Right atrium auricular region (tissue), 2 donors: ENCODE data around the gene SFTA2. TPM values are rescaled to one million over a fixed set of nuclear protein-coding genes. Genes with fewer than 3 reads are reported as not detected.

Experiments used
- DNase-seq: peaks from one replicate; pipeline ENCODE4 v3.0.0-alpha.2; 2019; ENCODE audit warnings: low spot score
- H3K27ac ChIP-seq, 2 donors: fragments of 200-600 bp; sonication (generic); 1 replicate in 1 of 2; 2 replicates in 1 of 2; pipeline ENCODE4 v1.5.1; 2016 to 2019
- H3K27me3 ChIP-seq, 2 donors: fragments of 200-600 bp; sonication (generic); one replicate each; pipeline versions ENCODE4 v1.5.1 to v1.6.0; 2017 to 2019
- H3K36me3 ChIP-seq: fragments of 200-600 bp; sonication (generic); one replicate; pipeline ENCODE4 v1.5.1; 2016
- H3K4me1 ChIP-seq, 2 donors: fragments of 200-600 bp; sonication (generic); one replicate each; pipeline versions ENCODE4 v1.5.1 to v1.6.0; 2017 to 2019
- H3K4me3 ChIP-seq, 2 donors: fragments of 200-600 bp; sonication (generic); 1 replicate in 1 of 2; 2 replicates in 1 of 2; pipeline ENCODE4 v1.5.1; 2017 to 2019; ENCODE audit warnings: mild to moderate bottlenecking in 1 of 2, moderate library complexity in 1 of 2
- H3K9me3 ChIP-seq, 2 donors: fragments of 200-600 bp; sonication (generic); one replicate each; pipeline ENCODE4 v1.5.1; 2019
- total RNA-seq, 2 donors: library from RNA; depleted of rRNA; stranded (reverse); fragments of >200 nt; gene quantifications; one replicate each; pipeline ENCODE4 v1.1.0, GENCODE V29; 2016
- TF ChIP-seq, protein P1 (sequence below), 2 donors: fragments of 200-600 bp; sonication (generic); IDR thresholded peaks; one replicate each; pipeline ENCODE4 v1.5.1; 2019; ENCODE audit warnings: antibody characterized with exemption in 2 of 2

Gene SFTA2
- total RNA-seq, 2 donors from 2014 or later, result not detected

DNA sequence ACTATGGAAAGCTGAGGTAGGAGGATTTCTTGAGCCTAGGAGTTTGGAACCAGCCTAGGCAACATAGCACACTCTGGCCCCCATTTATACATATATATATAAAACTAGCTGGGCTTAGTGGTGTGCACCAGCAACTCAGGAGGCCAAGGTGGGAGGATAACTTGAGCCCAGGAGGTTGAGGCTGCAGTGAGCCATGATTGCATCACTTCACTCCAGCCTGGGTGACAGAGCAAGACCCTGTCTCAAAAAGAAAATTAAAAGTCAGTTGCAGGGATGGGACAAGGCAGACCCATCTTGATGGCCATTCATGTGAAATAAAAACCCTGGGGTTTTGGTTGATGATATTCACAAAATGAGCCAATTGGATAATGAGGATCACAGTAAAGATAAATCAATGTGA lies 30.5 kb downstream of the SFTA2 start:
- no peaks in the 10 kb centered on the region for H3K27me3 ChIP-seq
- H3K9me3 ChIP-seq, result no peaks in the 10 kb centered on the region
- H3K4me1 ChIP-seq, result no peaks in the 10 kb centered on the region
- no peak overlapping the region for H3K27ac ChIP-seq
- no peak for DNase-seq
- H3K36me3 ChIP-seq, result peaks cover 30% of the 10 kb centered on the region
- TF ChIP-seq, protein P1, sequence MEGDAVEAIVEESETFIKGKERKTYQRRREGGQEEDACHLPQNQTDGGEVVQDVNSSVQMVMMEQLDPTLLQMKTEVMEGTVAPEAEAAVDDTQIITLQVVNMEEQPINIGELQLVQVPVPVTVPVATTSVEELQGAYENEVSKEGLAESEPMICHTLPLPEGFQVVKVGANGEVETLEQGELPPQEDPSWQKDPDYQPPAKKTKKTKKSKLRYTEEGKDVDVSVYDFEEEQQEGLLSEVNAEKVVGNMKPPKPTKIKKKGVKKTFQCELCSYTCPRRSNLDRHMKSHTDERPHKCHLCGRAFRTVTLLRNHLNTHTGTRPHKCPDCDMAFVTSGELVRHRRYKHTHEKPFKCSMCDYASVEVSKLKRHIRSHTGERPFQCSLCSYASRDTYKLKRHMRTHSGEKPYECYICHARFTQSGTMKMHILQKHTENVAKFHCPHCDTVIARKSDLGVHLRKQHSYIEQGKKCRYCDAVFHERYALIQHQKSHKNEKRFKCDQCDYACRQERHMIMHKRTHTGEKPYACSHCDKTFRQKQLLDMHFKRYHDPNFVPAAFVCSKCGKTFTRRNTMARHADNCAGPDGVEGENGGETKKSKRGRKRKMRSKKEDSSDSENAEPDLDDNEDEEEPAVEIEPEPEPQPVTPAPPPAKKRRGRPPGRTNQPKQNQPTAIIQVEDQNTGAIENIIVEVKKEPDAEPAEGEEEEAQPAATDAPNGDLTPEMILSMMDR (IDR thresholded peaks at IDR 0.05), result no peak
- no peak overlapping the region for H3K4me3 ChIP-seq

DNA sequence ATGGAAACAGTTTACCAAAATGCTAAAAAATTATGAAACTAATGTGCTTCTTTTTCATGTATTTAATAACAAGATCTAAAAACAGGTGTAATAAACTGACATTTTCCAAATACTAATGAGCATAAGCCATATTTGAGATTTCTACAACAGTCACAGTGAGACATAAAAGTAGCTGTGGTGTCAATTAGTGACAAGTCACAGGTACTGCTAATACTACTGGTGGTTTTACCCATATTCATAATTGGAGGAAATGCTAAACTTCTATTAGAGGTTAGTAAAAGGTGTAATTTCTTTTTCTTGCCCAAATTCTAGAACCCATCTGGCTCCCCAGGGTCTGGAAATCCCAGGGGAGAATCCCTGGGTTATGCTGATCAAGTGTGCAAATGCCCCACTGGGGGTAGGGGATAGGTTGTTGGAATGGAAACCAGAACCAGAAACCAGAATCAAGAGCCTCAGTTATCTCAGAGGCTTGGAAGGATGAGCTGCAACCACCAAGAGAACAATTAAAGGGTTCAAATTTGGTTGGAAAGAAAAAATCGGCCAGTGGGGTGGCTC lies 31.0 kb downstream of the SFTA2 start:
- Histone ChIP-seq H3K4me1 (no peaks in the 10 kb centered on the region), H3K27me3 (no peaks in the 10 kb centered on the region), H3K27ac (no peak overlapping the region), H3K4me3 (no peak overlapping the region), H3K9me3 (no peaks in the 10 kb centered on the region), H3K36me3 (peaks cover 35% of the 10 kb centered on the region)
- TF ChIP-seq, protein P1 (IDR thresholded peaks at IDR 0.05), result no peak
- no peak for DNase-seq

DNA sequence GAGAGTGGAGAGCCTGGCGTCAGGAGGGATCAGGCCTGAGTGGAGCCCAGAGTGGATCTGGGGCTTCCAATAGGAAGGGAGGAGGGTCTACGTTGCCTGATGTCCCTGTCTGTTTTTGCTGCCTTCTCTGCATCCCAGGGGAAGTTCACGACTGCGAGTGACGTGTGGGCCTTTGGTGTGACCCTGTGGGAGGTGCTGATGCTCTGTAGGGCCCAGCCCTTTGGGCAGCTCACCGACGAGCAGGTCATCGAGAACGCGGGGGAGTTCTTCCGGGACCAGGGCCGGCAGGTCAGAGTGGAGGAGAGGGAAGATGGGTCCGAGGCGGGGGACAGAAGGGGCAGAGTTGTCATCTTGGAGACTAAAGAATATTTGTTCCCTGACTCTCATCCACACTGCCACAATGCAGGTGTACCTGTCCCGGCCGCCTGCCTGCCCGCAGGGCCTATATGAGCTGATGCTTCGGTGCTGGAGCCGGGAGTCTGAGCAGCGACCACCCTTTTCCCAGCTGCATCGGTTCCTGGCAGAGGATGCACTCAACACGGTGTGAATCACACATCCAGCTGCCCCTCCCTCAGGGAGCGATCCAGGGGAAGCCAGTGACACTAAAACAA lies 33.1 kb downstream of the SFTA2 start:
- TF ChIP-seq, protein P1 (IDR thresholded peaks at IDR 0.05), result no peak
- no peak for DNase-seq
- no peak overlapping the region for H3K4me3 ChIP-seq
- no peak overlapping the region for H3K27ac ChIP-seq
- peaks cover 54% of the 10 kb centered on the region for H3K36me3 ChIP-seq
- no peaks in the 10 kb centered on the region for H3K27me3 ChIP-seq
- no peaks in the 10 kb centered on the region for H3K4me1 ChIP-seq
- H3K9me3 ChIP-seq, result no peaks in the 10 kb centered on the region

DNA sequence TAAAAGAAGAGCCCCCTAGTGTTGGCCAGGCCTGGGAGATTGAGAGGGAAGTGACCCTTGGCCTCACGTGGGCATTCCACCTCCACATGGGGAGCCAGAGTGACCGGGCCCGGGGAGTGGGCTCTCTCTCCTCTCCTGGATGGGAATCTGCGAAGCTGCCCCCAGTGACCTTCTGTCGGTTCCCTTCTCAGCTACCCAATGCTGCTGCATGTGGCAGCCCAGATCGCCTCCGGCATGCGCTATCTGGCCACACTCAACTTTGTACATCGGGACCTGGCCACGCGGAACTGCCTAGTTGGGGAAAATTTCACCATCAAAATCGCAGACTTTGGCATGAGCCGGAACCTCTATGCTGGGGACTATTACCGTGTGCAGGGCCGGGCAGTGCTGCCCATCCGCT lies 34.1 kb downstream of the SFTA2 start:
- Histone ChIP-seq H3K4me3 (no peak overlapping the region), H3K27ac (no peak overlapping the region), H3K9me3 (no peaks in the 10 kb centered on the region), H3K4me1 (no peaks in the 10 kb centered on the region), H3K27me3 (no peaks in the 10 kb centered on the region), H3K36me3 (peaks cover 63% of the 10 kb centered on the region)
- TF ChIP-seq, protein P1 (IDR thresholded peaks at IDR 0.05), result no peak
- no peak for DNase-seq

DNA sequence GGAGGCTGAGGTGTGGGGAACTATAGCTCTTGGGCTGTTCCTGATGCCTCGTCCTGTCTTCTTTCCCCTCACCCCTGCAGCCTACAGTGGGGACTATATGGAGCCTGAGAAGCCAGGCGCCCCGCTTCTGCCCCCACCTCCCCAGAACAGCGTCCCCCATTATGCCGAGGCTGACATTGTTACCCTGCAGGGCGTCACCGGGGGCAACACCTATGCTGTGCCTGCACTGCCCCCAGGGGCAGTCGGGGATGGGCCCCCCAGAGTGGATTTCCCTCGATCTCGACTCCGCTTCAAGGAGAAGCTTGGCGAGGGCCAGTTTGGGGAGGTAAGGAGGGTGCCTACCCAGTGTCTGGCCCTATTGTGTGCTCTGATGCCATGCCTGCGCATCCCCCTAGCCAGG lies 35.4 kb downstream of the SFTA2 start:
- no peak overlapping the region for H3K4me3 ChIP-seq
- no peak for DNase-seq
- H3K36me3 ChIP-seq, result peaks cover 74% of the 10 kb centered on the region
- H3K27ac ChIP-seq, result no peak overlapping the region
- no peaks in the 10 kb centered on the region for H3K27me3 ChIP-seq
- H3K9me3 ChIP-seq, result no peaks in the 10 kb centered on the region
- TF ChIP-seq, protein P1 (IDR thresholded peaks at IDR 0.05), result no peak
- no peaks in the 10 kb centered on the region for H3K4me1 ChIP-seq

DNA sequence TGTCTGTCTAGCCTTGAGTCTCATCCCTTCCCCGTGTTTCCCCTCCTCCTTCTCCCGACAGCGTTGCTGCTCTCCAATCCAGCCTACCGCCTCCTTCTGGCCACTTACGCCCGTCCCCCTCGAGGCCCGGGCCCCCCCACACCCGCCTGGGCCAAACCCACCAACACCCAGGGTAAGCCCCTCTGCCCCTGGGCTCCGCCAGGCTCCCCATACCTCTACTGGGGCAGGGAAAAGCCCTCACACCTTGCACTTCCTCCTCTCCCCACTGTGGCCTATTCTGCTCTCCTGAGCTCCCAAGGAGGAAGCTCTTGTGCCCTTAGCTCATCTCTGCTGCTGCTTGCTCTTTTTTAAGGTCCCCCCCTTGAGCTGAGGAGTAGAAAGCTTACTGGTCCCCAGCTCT lies 36.6 kb downstream of the SFTA2 start:
- Histone ChIP-seq H3K36me3 (peaks cover 84% of the 10 kb centered on the region), H3K27ac (no peak overlapping the region), H3K9me3 (no peaks in the 10 kb centered on the region), H3K27me3 (no peaks in the 10 kb centered on the region), H3K4me3 (no peak overlapping the region), H3K4me1 (no peaks in the 10 kb centered on the region)
- DNase-seq, result no peak
- TF ChIP-seq, protein P1 (IDR thresholded peaks at IDR 0.05), result no peak
